ENCODE data around the gene GLB1L.

Gene GLB1L

GRCh38 chr2:219245148-219245898 is at the start of gene GLB1L, which contains the start of gene STK16:
Gene GLB1L (minus strand): TSS chr2:219245444. CDS start chr2:219243573, 1,871 bp downstream.
Gene STK16 (plus strand): TSS chr2:219245479. CDS start chr2:219246000, 521 bp downstream.
- peak within 1 kb of the TSS; percentile 98 for H3K27ac Mint-ChIP-seq
- peak within 1 kb of the TSS; percentile 96 for H3K4me3 Mint-ChIP-seq
- H3K27me3 Mint-ChIP-seq (ENCODE audit: low read depth, poor library complexity): peaks cover 8% of the 10 kb centered on the region
- TF ChIP-seq, protein P1, sequence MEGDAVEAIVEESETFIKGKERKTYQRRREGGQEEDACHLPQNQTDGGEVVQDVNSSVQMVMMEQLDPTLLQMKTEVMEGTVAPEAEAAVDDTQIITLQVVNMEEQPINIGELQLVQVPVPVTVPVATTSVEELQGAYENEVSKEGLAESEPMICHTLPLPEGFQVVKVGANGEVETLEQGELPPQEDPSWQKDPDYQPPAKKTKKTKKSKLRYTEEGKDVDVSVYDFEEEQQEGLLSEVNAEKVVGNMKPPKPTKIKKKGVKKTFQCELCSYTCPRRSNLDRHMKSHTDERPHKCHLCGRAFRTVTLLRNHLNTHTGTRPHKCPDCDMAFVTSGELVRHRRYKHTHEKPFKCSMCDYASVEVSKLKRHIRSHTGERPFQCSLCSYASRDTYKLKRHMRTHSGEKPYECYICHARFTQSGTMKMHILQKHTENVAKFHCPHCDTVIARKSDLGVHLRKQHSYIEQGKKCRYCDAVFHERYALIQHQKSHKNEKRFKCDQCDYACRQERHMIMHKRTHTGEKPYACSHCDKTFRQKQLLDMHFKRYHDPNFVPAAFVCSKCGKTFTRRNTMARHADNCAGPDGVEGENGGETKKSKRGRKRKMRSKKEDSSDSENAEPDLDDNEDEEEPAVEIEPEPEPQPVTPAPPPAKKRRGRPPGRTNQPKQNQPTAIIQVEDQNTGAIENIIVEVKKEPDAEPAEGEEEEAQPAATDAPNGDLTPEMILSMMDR (IDR thresholded peaks at IDR 0.05): no peak
- H3K4me1 Mint-ChIP-seq: peaks cover 58% of the 10 kb centered on the region
- peak; percentile 96 for DNase-seq
- H3K9me3 Mint-ChIP-seq: no peaks in the 10 kb centered on the region
- peaks cover 8% of the 10 kb centered on the region for H3K36me3 Mint-ChIP-seq (ENCODE audit: low read depth)

DNA sequence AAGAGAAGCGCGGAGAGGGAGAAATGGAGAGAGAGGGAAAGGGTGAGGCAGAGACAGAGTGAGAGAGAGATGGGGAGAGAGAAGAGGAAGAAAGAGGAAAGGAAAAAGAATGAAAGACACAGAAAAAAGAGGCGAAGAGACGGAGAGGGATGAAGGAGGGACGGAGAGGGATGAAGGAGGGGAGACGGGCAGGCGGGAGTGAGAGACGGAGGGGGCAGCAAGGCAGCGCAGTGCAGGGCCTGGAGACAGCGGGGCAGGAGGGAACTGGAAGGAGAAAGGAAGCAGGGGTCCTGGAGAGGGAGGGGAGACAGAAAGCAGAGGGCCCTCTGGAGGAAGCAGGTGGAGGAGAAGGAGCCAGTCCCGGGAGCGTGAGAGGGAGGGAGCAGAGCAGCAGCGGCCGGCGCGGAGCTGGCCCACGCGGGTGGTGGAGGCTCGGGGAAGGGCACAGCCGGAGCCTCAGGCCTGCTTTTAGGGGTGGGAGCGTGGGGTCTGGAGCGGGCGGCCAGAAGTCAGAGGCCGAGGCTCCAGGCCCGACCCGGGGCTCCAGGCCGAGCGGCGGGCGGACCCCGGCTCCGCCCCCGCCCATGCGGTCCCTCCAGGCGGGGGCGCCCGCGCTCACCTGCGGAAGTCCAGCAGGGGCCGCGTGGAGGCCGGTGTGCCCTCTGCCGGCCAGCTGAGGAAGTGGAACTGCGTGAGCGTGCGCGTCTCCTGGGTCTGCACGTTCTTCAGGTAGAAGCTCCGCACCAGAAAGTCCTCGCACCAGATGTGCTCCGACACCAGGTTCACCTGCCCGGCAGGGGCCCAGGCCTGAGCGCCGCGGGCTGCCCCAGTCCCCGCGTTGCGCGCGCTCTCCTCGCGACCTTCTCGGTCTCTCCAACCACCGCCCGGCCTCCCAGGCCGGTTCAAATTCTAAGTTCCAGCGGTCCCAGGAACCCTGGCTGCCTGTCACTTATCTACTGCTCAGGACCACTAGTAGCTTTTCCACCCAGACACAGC is 49.4 kb upstream of the GLB1L start:
- no peaks in the 10 kb centered on the region for H3K36me3 Mint-ChIP-seq (ENCODE audit: low read depth)
- peak overlapping the region; percentile 83 for H3K4me3 Mint-ChIP-seq
- TF ChIP-seq, protein P1 (IDR thresholded peaks at IDR 0.05): peak; percentile 98
- peaks cover 69% of the 10 kb centered on the region for H3K27me3 Mint-ChIP-seq (ENCODE audit: low read depth, poor library complexity)
- DNase-seq: peak; percentile 91
- no peak overlapping the region for H3K27ac Mint-ChIP-seq
- no peaks in the 10 kb centered on the region for H3K9me3 Mint-ChIP-seq
- H3K4me1 Mint-ChIP-seq: peaks cover 9% of the 10 kb centered on the region

DNA sequence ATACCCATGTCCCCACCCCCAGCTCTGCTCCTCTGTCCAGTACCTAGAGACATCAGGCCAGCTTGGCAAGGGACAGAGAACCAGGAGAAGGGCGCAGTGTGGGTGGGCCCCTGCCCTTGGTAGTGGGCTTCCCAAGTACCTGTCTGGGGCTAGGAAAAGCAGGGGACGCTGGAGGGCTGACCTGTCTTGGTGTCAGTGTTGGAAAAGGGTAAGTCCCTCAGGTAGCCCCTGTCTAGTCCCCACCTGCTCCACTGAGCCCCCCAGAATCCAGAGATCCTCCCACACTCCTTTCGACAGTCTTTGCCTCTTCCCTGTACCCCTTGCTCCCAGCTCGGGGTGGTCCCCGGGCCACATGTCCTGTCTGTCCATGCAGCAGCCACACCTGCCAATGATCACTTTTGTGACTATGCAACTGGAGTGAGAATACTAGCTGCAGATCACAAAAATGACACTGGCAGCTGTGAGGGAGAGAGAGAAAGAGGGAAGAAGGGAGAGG is 48.5 kb upstream of the GLB1L start:
- DNase-seq: no peak
- TF ChIP-seq, protein P1 (IDR thresholded peaks at IDR 0.05): no peak
- peaks cover 61% of the 10 kb centered on the region for H3K27me3 Mint-ChIP-seq (ENCODE audit: low read depth, poor library complexity)
- peaks cover 9% of the 10 kb centered on the region for H3K4me1 Mint-ChIP-seq
- no peaks in the 10 kb centered on the region for H3K36me3 Mint-ChIP-seq (ENCODE audit: low read depth)
- H3K27ac Mint-ChIP-seq: no peak overlapping the region
- H3K9me3 Mint-ChIP-seq: no peaks in the 10 kb centered on the region
- peak overlapping the region; percentile 83 for H3K4me3 Mint-ChIP-seq

GRCh38 chr2:219292616-219293015 is 47.4 kb upstream of the GLB1L start:
- Mint-ChIP-seq H3K36me3 (ENCODE audit: low read depth) (no peaks in the 10 kb centered on the region), H3K27me3 (ENCODE audit: low read depth, poor library complexity) (peaks cover 54% of the 10 kb centered on the region), H3K9me3 (no peaks in the 10 kb centered on the region), H3K4me1 (peaks cover 9% of the 10 kb centered on the region), H3K27ac (no peak overlapping the region), H3K4me3 (no peak overlapping the region)
- DNase-seq: no peak
- TF ChIP-seq, protein P1 (IDR thresholded peaks at IDR 0.05): no peak

DNA sequence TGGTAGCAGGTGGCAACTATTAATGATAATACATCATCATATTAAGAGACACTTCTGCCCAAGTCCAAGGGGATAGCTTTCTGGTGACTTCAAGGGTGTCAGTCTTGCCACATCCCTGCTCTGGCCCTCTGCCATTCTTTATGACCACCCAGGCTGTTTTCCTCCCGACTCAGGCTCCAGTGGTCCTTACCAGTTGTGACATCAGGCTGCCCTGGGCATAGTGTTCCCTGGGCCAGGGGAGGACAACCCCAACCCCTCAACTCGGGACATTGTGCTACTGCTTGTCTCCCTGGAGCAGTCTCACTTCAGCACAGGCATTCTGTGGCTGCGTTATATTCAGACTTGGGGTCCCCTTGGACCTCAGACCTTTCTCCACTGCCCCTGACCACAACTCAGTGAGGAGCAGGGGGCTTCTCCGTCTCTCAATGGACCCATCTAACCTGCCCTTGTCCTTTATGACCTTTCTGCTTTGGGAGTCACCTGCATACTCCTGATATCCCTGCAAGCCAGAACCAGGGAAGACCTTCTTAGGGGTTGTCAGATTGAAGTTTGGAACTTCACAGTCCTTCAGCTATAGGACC is 46.8 kb upstream of the GLB1L start:
- no peaks in the 10 kb centered on the region for H3K9me3 Mint-ChIP-seq
- TF ChIP-seq, protein P1 (IDR thresholded peaks at IDR 0.05): no peak

More for the DNA sequence above, 46.8 kb upstream of the GLB1L start:
- DNase-seq: no peak
- Mint-ChIP-seq H3K27ac (no peak overlapping the region), H3K36me3 (ENCODE audit: low read depth) (no peaks in the 10 kb centered on the region), H3K27me3 (ENCODE audit: low read depth, poor library complexity) (peaks cover 53% of the 10 kb centered on the region), H3K4me1 (peaks cover 9% of the 10 kb centered on the region), H3K4me3 (no peak overlapping the region)

Data from nephron progenitor cell (in vitro differentiated cells).